Coronary artery (tissue), 2 donors: ENCODE results near the gene PPAN.

ENCODE experiments used
- DNase-seq: peaks from one replicate; pipeline ENCODE4 v3.0.0-alpha.2; 2017; ENCODE audit warnings: low spot score
- H3K27ac ChIP-seq, 2 donors: fragments of 200-600 bp; sonication (generic); one replicate each; pipeline ENCODE4 v1.5.1; 2016 to 2019
- H3K4me3 ChIP-seq: fragments of 200-600 bp; sonication (generic); 2 replicates; pipeline ENCODE4 v1.5.1; 2016; ENCODE audit warnings: mild to moderate bottlenecking, moderate library complexity
- TF ChIP-seq, protein P1 (sequence below): fragments of 200-600 bp; sonication (generic); IDR thresholded peaks from one replicate; pipeline ENCODE4 v1.5.1; 2019; ENCODE audit warnings: antibody characterized with exemption

Gene PPAN

DNA sequence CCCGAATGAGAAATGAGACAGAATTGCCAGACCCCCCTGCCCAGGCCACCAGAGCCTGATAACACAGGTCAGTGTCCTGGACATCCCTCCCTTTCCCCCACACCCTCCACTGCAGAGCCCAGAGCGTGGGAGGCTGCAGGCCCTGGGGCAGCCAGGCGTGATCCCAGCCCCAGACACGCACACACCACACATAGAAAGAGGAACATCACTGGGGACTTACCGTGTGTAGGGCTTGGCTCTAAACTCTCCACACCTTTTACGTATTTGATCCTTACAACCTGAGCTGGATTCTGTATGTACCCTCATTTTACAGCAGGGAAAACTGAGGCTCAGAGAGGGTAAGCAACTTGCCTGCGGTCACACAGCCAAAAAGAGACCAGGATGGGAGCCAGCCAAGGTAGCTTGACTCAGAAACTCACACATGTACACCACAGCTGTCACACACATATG lies 3.4 kb upstream of the PPAN start:
- TF ChIP-seq, protein P1, sequence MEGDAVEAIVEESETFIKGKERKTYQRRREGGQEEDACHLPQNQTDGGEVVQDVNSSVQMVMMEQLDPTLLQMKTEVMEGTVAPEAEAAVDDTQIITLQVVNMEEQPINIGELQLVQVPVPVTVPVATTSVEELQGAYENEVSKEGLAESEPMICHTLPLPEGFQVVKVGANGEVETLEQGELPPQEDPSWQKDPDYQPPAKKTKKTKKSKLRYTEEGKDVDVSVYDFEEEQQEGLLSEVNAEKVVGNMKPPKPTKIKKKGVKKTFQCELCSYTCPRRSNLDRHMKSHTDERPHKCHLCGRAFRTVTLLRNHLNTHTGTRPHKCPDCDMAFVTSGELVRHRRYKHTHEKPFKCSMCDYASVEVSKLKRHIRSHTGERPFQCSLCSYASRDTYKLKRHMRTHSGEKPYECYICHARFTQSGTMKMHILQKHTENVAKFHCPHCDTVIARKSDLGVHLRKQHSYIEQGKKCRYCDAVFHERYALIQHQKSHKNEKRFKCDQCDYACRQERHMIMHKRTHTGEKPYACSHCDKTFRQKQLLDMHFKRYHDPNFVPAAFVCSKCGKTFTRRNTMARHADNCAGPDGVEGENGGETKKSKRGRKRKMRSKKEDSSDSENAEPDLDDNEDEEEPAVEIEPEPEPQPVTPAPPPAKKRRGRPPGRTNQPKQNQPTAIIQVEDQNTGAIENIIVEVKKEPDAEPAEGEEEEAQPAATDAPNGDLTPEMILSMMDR: no peak
- Histone ChIP-seq H3K27ac (no peak overlapping the region), H3K4me3 (no peak overlapping the region)
- DNase-seq: no peak

DNA sequence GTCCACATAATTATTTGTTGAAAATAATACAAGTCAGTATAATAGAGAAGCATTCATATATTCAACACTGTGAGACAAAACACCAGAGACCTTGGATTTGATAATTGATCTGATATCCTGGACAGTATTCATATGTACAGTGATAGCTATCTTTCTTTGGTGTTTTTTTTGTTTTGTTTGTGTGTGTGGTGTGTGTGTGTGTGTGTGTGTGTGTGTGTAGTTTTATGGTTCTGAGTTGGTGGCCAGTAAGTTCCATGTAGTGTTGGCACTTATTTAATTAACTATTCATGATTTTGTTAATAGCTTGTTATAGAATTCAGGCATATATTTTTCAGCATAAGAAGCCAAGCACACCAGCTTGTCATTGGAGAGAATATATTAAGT lies 2.0 kb upstream of the PPAN start:
- TF ChIP-seq, protein P1: no peak
- no peak overlapping the region for H3K27ac ChIP-seq
- DNase-seq: no peak
- no peak overlapping the region for H3K4me3 ChIP-seq

DNA sequence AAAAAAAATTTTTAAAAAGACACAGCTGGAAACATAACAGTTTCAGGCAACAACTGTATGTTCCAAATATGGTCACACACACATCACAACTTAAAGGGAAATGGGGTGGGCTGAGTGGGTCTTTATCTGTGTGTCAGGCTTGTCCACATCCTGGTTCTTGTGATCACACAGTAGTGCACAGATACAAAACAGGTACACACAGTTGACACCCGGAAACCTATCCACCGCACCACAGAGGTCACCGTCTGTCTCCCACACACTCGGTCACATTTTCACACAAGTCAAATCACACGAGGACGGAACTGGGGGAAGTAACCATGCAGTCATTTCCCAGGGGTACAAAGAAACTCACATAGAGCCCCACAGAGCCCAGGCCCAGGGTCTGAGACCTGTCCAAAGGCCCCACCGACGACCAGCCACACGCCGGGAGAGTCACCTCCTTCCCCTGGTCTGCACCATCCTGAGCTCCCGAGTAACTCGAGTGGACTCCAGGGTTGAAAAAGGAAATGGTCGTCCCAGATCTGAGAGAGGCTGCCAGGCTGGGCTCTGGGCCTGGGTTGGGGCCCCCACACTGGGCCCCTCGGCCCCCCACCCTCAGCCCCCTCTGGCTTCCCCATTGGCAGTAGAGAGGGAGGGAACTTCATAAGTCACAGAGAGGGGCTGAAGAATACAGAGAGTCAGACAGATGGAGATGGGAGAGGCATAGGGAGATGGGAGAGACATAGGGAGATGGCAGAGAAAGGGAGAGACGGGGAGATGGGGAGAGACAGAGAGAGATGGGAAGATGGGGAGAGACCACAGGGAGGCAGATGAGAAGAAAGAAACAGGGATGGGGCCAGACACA lies 1.3 kb upstream of the PPAN start:
- Histone ChIP-seq H3K4me3 (no peak overlapping the region), H3K27ac (peak overlapping the region in 1 of 2 donors; percentile 51)
- TF ChIP-seq, protein P1: no peak

DNA sequence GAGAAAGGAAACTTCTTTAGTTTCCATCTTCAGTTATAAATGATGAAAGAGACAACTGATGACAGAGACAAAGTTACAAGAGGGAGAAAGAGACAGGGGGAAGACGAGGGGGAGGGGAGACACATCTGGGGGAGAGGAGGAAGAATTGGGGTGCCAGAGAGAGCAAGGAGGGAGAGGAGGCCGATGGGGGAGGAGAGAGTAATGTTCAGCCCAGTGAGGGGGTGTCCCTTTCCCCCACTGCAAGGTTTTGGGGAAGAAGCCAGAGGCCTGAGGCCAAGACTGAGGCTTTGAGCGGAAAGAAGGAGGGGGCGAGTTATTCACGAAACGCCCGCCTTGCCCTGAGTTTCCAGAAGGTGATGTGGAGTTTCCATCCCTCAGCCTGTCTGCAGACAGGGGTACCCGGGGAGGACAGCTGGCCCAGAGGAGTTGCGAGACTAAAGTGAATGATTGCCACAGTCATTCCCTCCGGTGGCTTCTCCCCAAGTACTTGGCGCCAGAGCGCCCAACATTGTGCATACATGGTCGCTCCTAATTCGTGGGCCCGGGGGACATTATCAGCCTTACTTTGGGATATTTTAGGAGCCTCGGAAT lies 558 bp upstream of the PPAN start:
- Histone ChIP-seq H3K27ac (peak overlapping the region in 1 of 2 donors; percentile 71), H3K4me3 (peak overlapping the region; percentile 81)
- TF ChIP-seq, protein P1: no peak
- DNase-seq: no peak

More for the DNA sequence above, 1.3 kb upstream of the PPAN start:
- DNase-seq: no peak

DNA sequence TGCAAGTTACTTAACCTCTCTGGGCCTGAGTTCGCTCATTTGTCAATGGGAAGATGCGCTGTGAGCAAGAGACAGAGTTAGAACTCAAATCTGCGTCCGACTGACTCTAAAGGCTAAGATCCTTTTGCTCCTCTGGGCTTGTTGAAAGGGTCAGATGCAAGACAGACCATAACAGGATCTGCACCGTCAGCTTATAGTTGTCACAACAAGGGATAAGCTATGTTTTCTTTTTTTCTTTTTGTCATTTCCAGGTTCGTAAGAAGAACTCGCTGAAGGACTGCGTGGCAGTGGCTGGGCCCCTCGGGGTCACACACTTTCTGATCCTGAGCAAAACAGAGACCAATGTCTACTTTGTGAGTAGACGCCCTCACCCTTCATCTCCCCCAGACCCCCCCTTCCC lies 1.1 kb downstream of the PPAN start:
- H3K4me3 ChIP-seq: peak overlapping the region; percentile 81
- TF ChIP-seq, protein P1: no peak
- DNase-seq: no peak
- no peak overlapping the region for H3K27ac ChIP-seq

DNA sequence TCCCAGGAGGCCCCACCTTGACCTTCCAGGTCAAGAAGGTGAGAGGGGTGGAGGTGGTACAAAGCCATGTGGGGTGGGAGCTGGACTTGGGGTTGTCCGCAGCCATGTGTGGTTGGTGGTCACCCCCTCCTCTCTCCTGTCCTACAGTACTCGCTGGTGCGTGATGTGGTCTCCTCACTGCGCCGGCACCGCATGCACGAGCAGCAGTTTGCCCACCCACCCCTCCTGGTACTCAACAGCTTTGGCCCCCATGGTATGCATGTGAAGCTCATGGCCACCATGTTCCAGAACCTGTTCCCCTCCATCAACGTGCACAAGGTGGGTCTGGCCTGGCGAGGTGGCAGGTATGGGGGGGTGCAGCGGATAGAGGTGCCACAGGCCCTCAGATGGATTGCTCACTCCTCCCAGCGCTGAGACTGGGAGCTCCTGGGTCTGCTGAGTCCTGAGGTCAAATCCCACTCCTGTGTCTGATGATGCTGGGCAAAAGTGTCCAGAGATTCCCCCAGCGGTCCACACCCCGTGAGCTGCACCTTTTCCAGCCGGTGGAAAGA lies 1.7 kb downstream of the PPAN start:
- no peak for DNase-seq

More for the DNA sequence above, 1.7 kb downstream of the PPAN start:
- no peak overlapping the region for H3K4me3 ChIP-seq
- TF ChIP-seq, protein P1: no peak
- H3K27ac ChIP-seq: no peak overlapping the region
